Thymus (tissue), 11 donors: Measurements from ENCODE around the gene CCNQ. TPM values are rescaled to one million over a fixed set of nuclear protein-coding genes. Genes with fewer than 3 reads are reported as not detected.
"Not testable (repeated sequence)": the region's sequence is repeated elsewhere in the genome, so short reads cannot be mapped to it uniquely, and the experiment has no call there.

Experiments
- DNase-seq, 9 donors: peaks; one replicate each; pipeline ENCODE4 v3.0.0-alpha.2; 2013; ENCODE audit warnings: low spot score in 9 of 9, low read depth in 6 of 9, missing footprints in 1 of 9
- H3K27ac ChIP-seq, 2 donors: one replicate each; pipeline ENCODE4 v1.5.1; 2013; ENCODE audit warnings: control low read depth in 1 of 2, low read depth in 1 of 2, low read length in 1 of 2, mild to moderate bottlenecking in 1 of 2, moderate library complexity in 1 of 2
- H3K27me3 ChIP-seq, 2 donors: one replicate each; pipeline ENCODE4 v1.5.1; 2013; ENCODE audit warnings: low read length in 1 of 2; ENCODE audit not compliant: control insufficient read depth in 2 of 2, insufficient read depth in 1 of 2
- H3K36me3 ChIP-seq, 2 donors: one replicate each; pipeline ENCODE4 v1.5.1; 2013; ENCODE audit warnings: low read length in 1 of 2, mild to moderate bottlenecking in 1 of 2, moderate library complexity in 1 of 2; ENCODE audit not compliant: control insufficient read depth in 2 of 2, insufficient read depth in 2 of 2
- H3K4me1 ChIP-seq, 2 donors: one replicate each; pipeline ENCODE4 v1.5.1; 2013; ENCODE audit warnings: low read length in 2 of 2; ENCODE audit not compliant: control insufficient read depth in 2 of 2, insufficient read depth in 2 of 2
- H3K4me3 ChIP-seq, 2 donors: one replicate each; pipeline ENCODE4 v1.5.1; 2013; ENCODE audit warnings: low read length in 2 of 2, control low read depth in 1 of 2, mild to moderate bottlenecking in 1 of 2
- H3K9me3 ChIP-seq, 2 donors: one replicate each; pipeline ENCODE4 v1.5.1; 2013; ENCODE audit warnings: low read length in 1 of 2, mild to moderate bottlenecking in 1 of 2; ENCODE audit not compliant: control insufficient read depth in 2 of 2, insufficient read depth in 1 of 2
- WGBS: extraction: QIAGEN DNeasy Blood & Tissue Kit; methylation state at CpG from one replicate; pipeline ENCODE4 v1.1.7; 2013; 5-methylcytosine and 5-hydroxymethylcytosine counted together
- polyA plus RNA-seq: library from polyadenylated mRNA; stranded (reverse); fragments of 200-250 nt; gene quantifications from one replicate; pipeline ENCODE4 v1.2.3, GENCODE V29; 2013
- total RNA-seq: library from RNA; stranded (reverse); fragments of 120-200 nt; gene quantifications from one replicate; pipeline ENCODE4 v1.2.4, GENCODE V29; 2013
- donor health status: healthy.

Gene CCNQ
- total and polyA plus RNA-seq, 2 donors: 21.1 to 28.4 TPM

GRCh38 chrX:153612413-153612812 lies 13.5 kb upstream of the CCNQ start:
- no peaks in the 10 kb centered on the region for H3K9me3 ChIP-seq
- no peaks in the 10 kb centered on the region for H3K36me3 ChIP-seq
- no peak overlapping the region for H3K27ac ChIP-seq
- DNase-seq: no peak
- peaks cover 0 to 8% of the 10 kb centered on the region in 2 donors for H3K4me1 ChIP-seq
- no peak overlapping the region for H3K4me3 ChIP-seq
- 94% methylated on average over 10 of the region's 10 CpGs for WGBS
- H3K27me3 ChIP-seq: peaks cover 0 to 44% of the 10 kb centered on the region in 2 donors

GRCh38 chrX:153611298-153612095 lies 12.6 kb upstream of the CCNQ start:
- H3K27me3 ChIP-seq: peaks cover 0 to 41% of the 10 kb centered on the region in 2 donors
- DNase-seq: no peak
- no peaks in the 10 kb centered on the region for H3K9me3 ChIP-seq
- no peaks in the 10 kb centered on the region for H3K36me3 ChIP-seq
- no peak overlapping the region for H3K4me3 ChIP-seq
- peaks cover 0 to 8% of the 10 kb centered on the region in 2 donors for H3K4me1 ChIP-seq
- no peak overlapping the region for H3K27ac ChIP-seq
- WGBS: 92% methylated on average over 14 of the region's 14 CpGs

- DNase-seq: no peak
- Histone ChIP-seq H3K4me1 (peaks cover 0 to 8% of the 10 kb centered on the region in 2 donors), H3K9me3 (no peaks in the 10 kb centered on the region), H3K4me3 (no peak overlapping the region), H3K27ac (no peak overlapping the region), H3K27me3 (peaks cover 0 to 40% of the 10 kb centered on the region in 2 donors), H3K36me3 (no peaks in the 10 kb centered on the region)
- 93% methylated on average over 9 of the region's 9 CpGs for WGBS
Observed at GRCh38 chrX:153610836-153611213, 11.9 kb upstream of the CCNQ start.

- Histone ChIP-seq H3K27ac (no peak overlapping the region), H3K27me3 (peaks cover 0 to 40% of the 10 kb centered on the region in 2 donors), H3K4me1 (peaks cover 0 to 8% of the 10 kb centered on the region in 2 donors), H3K9me3 (no peaks in the 10 kb centered on the region), H3K36me3 (no peaks in the 10 kb centered on the region), H3K4me3 (peak overlapping the region; percentile 10 to 44)
- WGBS: 7% methylated on average over 62 of the region's 63 CpGs
- peak in 7 of 9 donors; percentile 30 to 77 (median 51) for DNase-seq
Observed at GRCh38 chrX:153609917-153610835, 11.2 kb upstream of the CCNQ start.

GRCh38 chrX:153608806-153609205 lies 9.9 kb upstream of the CCNQ start:
- no peak overlapping the region for H3K27ac ChIP-seq
- H3K36me3 ChIP-seq: no peaks in the 10 kb centered on the region
- peaks cover 0 to 8% of the 10 kb centered on the region in 2 donors for H3K4me1 ChIP-seq
- 94% methylated on average over 4 of the region's 4 CpGs for WGBS
- DNase-seq: no peak
- H3K27me3 ChIP-seq: peaks cover 0 to 34% of the 10 kb centered on the region in 2 donors
- H3K9me3 ChIP-seq: no peaks in the 10 kb centered on the region
- no peak overlapping the region for H3K4me3 ChIP-seq

GRCh38 chrX:153608376-153608775 lies 9.4 kb upstream of the CCNQ start:
- Histone ChIP-seq H3K36me3 (no peaks in the 10 kb centered on the region), H3K9me3 (no peaks in the 10 kb centered on the region), H3K4me3 (no peak overlapping the region), H3K4me1 (peaks cover 0 to 8% of the 10 kb centered on the region in 2 donors), H3K27ac (no peak overlapping the region), H3K27me3 (peaks cover 0 to 33% of the 10 kb centered on the region in 2 donors)
- WGBS: 88% methylated on average over 2 of the region's 2 CpGs
- no peak for DNase-seq

GRCh38 chrX:153606503-153606902 lies 7.6 kb upstream of the CCNQ start:
- no peaks in the 10 kb centered on the region for H3K36me3 ChIP-seq
- H3K9me3 ChIP-seq: no peaks in the 10 kb centered on the region
- H3K4me1 ChIP-seq: peaks cover 0 to 8% of the 10 kb centered on the region in 2 donors
- no peak overlapping the region for H3K4me3 ChIP-seq
- no peak for DNase-seq
- peaks cover 0 to 19% of the 10 kb centered on the region in 2 donors for H3K27me3 ChIP-seq
- 91% methylated on average over 23 of the region's 23 CpGs for WGBS
- H3K27ac ChIP-seq: no peak overlapping the region

GRCh38 chrX:153604666-153605380 lies 5.9 kb upstream of the CCNQ start:
- DNase-seq, H3K9me3 ChIP-seq, H3K4me3 ChIP-seq, H3K27me3 ChIP-seq, H3K36me3 ChIP-seq, H3K27ac ChIP-seq: not testable (repeated sequence)
- peaks cover 0 to 11% of the 10 kb centered on the region in 2 donors for H3K4me1 ChIP-seq
- 87% methylated on average over 18 of the region's 18 CpGs for WGBS
